Esophagus muscularis mucosa (tissue), 4 donors: ENCODE measurements around the gene MREG. TPM values are rescaled to one million over a fixed set of nuclear protein-coding genes. Genes with fewer than 3 reads are reported as not detected.

Experiments
- DNase-seq: peaks from one replicate; pipeline ENCODE4 v3.0.0-alpha.2; 2017; ENCODE audit errors: extremely low spot score
- H3K27ac ChIP-seq, 4 donors: fragments of 200-600 bp; sonication (generic); replicated peaks in 1 of 4; 1 replicate in 3 of 4; 2 replicates in 1 of 4; pipeline ENCODE4 v1.5.1; 2016 to 2019; ENCODE audit warnings: mild to moderate bottlenecking in 1 of 4
- H3K27me3 ChIP-seq, 4 donors: fragments of 200-600 bp; sonication (generic); one replicate each; pipeline versions ENCODE4 v1.5.1 to v1.6.0; 2016 to 2019
- H3K36me3 ChIP-seq, 4 donors: fragments of 200-600 bp; sonication (generic); one replicate each; pipeline ENCODE4 v1.5.1; 2016 to 2019
- H3K4me1 ChIP-seq, 4 donors: fragments of 200-600 bp; sonication (generic); one replicate each; pipeline ENCODE4 v1.5.1; 2016 to 2019
- H3K4me3 ChIP-seq, 4 donors: fragments of 200-600 bp; sonication (generic); 1 replicate in 2 of 4; 2 replicates in 2 of 4; pipeline ENCODE4 v1.5.1; 2016 to 2019; ENCODE audit warnings: mild to moderate bottlenecking in 4 of 4, moderate library complexity in 1 of 4
- H3K9me3 ChIP-seq, 4 donors: fragments of 200-600 bp; sonication (generic); 1 replicate in 3 of 4; 2 replicates in 1 of 4; pipeline ENCODE4 v1.5.1; 2016 to 2019
- CTCF ChIP-seq, 3 experiments: fragments of 200-600 bp in 2 of 3; fragments of 450-650 bp in 1 of 3; sonication (generic) in 2 of 3; IDR thresholded peaks; one replicate each; pipeline ENCODE4 v1.5.1; 2017 to 2019; ENCODE audit warnings: antibody characterized with exemption in 3 of 3, mild to moderate bottlenecking in 2 of 3, moderate library complexity in 1 of 3
- EP300 ChIP-seq: sonication (generic); formaldehyde crosslinking; IDR thresholded peaks from one replicate; pipeline ENCODE4 v1.6.1; 2017; ENCODE audit warnings: antibody characterized with exemption
- POLR2A ChIP-seq: fragments of 450-650 bp; IDR thresholded peaks from one replicate; pipeline ENCODE4 v1.6.1; 2017; ENCODE audit warnings: antibody characterized with exemption, moderate library complexity, mild to moderate bottlenecking, low read depth
- POLR2AphosphoS5 ChIP-seq, 2 donors: sonication (generic); formaldehyde crosslinking; IDR thresholded peaks; one replicate each; pipeline ENCODE4 v1.6.1; 2017; ENCODE audit warnings: antibody characterized with exemption in 2 of 2
- WGBS: methylation state at CpG from one replicate; pipeline ENCODE4 v1.1.5; 2018; 5-methylcytosine and 5-hydroxymethylcytosine counted together
- intact Hi-C: fragments of 100-400 bp; cut with DNase I; formaldehyde crosslinking; loops from one replicate; pipeline ENCODE4 v1.15.1; 2023
- total RNA-seq, 4 donors: library from RNA; depleted of rRNA; stranded (reverse); fragments of >200 nt; gene quantifications; one replicate each; pipeline versions ENCODE4 v1.1.0 to v1.2.1, GENCODE V29; 2016

MREG gene
- total RNA-seq, 4 donors from 2014 or later, result 0.40 to 1.2 (median 0.70) TPM

- Histone ChIP-seq H3K4me1 (no peaks in the 10 kb centered on the region), H3K27me3 (no peaks in the 10 kb centered on the region), H3K27ac (no peak overlapping the region), H3K4me3 (no peak overlapping the region), H3K36me3 (peaks cover 0 to 34% (median 3%) of the 10 kb centered on the region in 4 donors), H3K9me3 (no peaks in the 10 kb centered on the region)
- no peak for DNase-seq
- TF ChIP-seq EP300 (no peak), POLR2A (no peak), CTCF (IDR thresholded peaks at IDR 0.05) (no peak), POLR2AphosphoS5 (IDR thresholded peaks at IDR 0.05) (no peak)
- intact Hi-C loops, result no loop called here
- WGBS, result 94% methylated on average over 3 of the region's 3 CpGs
Observed at GRCh38 chr2:216033403-216033802, 20.1 kb upstream of the MREG start.

- no peak overlapping the region for H3K27ac ChIP-seq
- no peaks in the 10 kb centered on the region for H3K27me3 ChIP-seq
- H3K36me3 ChIP-seq, result peaks cover 0 to 22% (median 0%) of the 10 kb centered on the region in 4 donors
- no peaks in the 10 kb centered on the region for H3K4me1 ChIP-seq
- no peak for TF ChIP-seq EP300
- no peak for TF ChIP-seq POLR2AphosphoS5 (IDR thresholded peaks at IDR 0.05)
- TF ChIP-seq CTCF (IDR thresholded peaks at IDR 0.05), result no peak
- TF ChIP-seq POLR2A, result no peak
- no peaks in the 10 kb centered on the region for H3K9me3 ChIP-seq
- 100% methylated on average over 1 of the region's 1 CpG for WGBS
- intact Hi-C loops, result no loop called here
- H3K4me3 ChIP-seq, result no peak overlapping the region
- no peak for DNase-seq
Observed at GRCh38 chr2:216031960-216032689, 18.8 kb upstream of the MREG start.

GRCh38 chr2:216030216-216030615 is 16.9 kb upstream of the MREG start:
- 100% methylated on average over 3 of the region's 3 CpGs for WGBS
- TF ChIP-seq POLR2AphosphoS5 (IDR thresholded peaks at IDR 0.05), result no peak
- no peak overlapping the region for H3K4me3 ChIP-seq
- no peaks in the 10 kb centered on the region for H3K27me3 ChIP-seq
- intact Hi-C loops, result no loop called here
- H3K36me3 ChIP-seq, result peaks cover 0 to 9% (median 0%) of the 10 kb centered on the region in 4 donors
- no peak overlapping the region for H3K27ac ChIP-seq
- H3K9me3 ChIP-seq, result no peaks in the 10 kb centered on the region
- no peaks in the 10 kb centered on the region for H3K4me1 ChIP-seq
- DNase-seq, result no peak

GRCh38 chr2:216029416-216030129 is 16.2 kb upstream of the MREG start:
- no peak overlapping the region for H3K27ac ChIP-seq
- intact Hi-C loops, result no loop called here
- DNase-seq, result no peak
- no peaks in the 10 kb centered on the region for H3K9me3 ChIP-seq
- H3K4me3 ChIP-seq, result no peak overlapping the region
- H3K36me3 ChIP-seq, result peaks cover 0 to 9% (median 0%) of the 10 kb centered on the region in 4 donors
- H3K4me1 ChIP-seq, result no peaks in the 10 kb centered on the region
- H3K27me3 ChIP-seq, result no peaks in the 10 kb centered on the region
- TF ChIP-seq POLR2A (no peak), CTCF (IDR thresholded peaks at IDR 0.05) (no peak), POLR2AphosphoS5 (IDR thresholded peaks at IDR 0.05) (no peak), EP300 (no peak)
- 92% methylated on average over 7 of the region's 7 CpGs for WGBS

GRCh38 chr2:216024779-216025336 is 11.5 kb upstream of the MREG start:
- WGBS, result 95% methylated on average over 7 of the region's 7 CpGs
- Histone ChIP-seq H3K4me1 (no peaks in the 10 kb centered on the region), H3K4me3 (no peak overlapping the region), H3K27ac (no peak overlapping the region), H3K27me3 (no peaks in the 10 kb centered on the region), H3K36me3 (peaks cover 0 to 9% (median 0%) of the 10 kb centered on the region in 4 donors), H3K9me3 (no peaks in the 10 kb centered on the region)
- DNase-seq, result no peak
- no peak for TF ChIP-seq EP300
- TF ChIP-seq POLR2A, result no peak
- no peak for TF ChIP-seq CTCF (IDR thresholded peaks at IDR 0.05)
- no peak for TF ChIP-seq POLR2AphosphoS5 (IDR thresholded peaks at IDR 0.05)
- intact Hi-C loops, result no loop called here
